GM10266 (cell line): ENCODE results near the gene IFT20.

Source experiments
- DNase-seq: peaks from one replicate; pipeline ENCODE4 v3.0.0; 2012; ENCODE audit errors: extremely low spot score
- TF ChIP-seq, protein P1 (sequence below): IDR thresholded peaks from 2 replicates; pipeline ENCODE4 v1.5.1; 2012; ENCODE audit warnings: mild to moderate bottlenecking, low read depth; ENCODE audit not compliant: control insufficient read depth, insufficient read depth; ENCODE audit errors: missing control alignments

Gene IFT20

DNA sequence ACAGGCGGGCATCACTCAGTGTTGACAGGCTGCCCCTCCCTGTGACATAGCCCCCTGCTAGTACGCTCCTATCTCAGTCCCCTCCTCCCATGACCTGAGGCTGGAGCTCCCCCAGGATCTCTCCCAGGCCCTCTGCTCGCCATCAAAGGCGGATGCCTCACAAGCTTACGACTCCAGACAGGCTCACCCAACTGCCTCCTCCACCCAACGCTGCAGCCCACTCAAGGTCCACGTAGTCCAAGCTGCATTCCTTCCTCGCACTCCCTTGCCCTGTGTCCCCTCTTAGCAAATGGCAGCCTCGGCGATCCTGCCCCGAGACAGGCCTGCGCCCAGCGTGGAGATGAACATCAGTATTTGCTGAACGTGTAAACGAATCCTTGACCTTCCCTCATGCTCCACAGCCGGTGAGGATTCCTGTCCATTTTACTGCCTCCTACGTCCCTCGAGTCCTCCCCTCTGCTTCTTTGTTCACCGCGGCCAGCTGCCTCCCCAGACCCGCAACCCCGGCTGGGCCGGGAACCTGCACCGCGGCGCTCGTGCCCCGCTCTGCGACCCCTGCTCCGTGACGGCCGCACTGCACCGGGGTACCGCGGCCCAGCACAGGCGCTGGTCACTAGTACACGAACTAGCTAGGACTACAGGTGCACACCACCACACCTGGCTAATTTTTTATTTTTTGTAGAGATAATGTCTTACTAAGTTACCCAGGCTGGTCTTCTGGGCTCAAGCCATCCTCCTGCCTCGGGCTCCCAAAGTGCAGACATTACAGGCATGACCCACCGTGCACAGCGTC lies 17.1 kb downstream of the IFT20 start:
- DNase-seq, result no peak
- TF ChIP-seq, protein P1, sequence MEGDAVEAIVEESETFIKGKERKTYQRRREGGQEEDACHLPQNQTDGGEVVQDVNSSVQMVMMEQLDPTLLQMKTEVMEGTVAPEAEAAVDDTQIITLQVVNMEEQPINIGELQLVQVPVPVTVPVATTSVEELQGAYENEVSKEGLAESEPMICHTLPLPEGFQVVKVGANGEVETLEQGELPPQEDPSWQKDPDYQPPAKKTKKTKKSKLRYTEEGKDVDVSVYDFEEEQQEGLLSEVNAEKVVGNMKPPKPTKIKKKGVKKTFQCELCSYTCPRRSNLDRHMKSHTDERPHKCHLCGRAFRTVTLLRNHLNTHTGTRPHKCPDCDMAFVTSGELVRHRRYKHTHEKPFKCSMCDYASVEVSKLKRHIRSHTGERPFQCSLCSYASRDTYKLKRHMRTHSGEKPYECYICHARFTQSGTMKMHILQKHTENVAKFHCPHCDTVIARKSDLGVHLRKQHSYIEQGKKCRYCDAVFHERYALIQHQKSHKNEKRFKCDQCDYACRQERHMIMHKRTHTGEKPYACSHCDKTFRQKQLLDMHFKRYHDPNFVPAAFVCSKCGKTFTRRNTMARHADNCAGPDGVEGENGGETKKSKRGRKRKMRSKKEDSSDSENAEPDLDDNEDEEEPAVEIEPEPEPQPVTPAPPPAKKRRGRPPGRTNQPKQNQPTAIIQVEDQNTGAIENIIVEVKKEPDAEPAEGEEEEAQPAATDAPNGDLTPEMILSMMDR, result no peak

DNA sequence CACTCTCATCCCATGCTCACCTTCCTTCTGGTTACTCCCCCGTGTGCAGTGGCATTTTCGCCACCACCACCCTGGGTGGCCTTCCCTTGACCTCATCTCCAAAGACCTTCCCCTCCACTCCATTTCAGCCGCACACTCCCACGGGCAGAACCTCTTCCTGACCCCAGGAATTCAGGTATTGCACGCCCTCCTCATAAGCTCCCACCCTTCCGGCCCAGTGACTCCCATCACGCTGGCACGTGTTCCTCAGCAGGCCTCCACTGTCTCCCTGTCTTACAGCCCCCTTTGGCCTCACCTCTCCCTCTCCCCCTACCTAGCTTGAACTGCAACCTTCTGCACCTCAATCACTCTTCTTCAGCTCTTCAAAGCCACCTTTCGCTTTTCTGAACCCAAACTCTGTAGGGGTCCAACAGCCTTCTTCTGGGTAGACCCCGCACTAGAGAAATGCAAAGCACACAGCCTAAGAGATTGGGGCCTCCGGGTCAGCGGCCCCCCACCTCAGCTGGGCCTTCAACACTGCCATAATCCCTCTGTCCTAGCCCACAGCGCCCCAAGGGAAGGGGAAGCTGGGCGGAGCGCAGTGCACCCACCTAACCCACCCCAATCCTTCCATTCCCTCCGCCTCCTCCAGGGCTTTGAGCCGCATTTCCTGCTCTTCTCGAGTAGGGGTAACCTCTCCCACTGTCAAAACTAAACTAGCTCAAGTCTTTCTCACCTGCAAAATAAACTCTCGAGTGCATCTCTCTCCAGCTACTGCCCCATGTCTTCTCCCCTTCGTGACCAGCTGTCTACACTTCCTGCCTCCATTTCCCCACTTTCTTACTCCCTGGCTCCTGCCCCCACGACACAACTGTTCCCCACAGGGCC lies 17.9 kb downstream of the IFT20 start:
- TF ChIP-seq, protein P1, result no peak
- DNase-seq, result no peak

DNA sequence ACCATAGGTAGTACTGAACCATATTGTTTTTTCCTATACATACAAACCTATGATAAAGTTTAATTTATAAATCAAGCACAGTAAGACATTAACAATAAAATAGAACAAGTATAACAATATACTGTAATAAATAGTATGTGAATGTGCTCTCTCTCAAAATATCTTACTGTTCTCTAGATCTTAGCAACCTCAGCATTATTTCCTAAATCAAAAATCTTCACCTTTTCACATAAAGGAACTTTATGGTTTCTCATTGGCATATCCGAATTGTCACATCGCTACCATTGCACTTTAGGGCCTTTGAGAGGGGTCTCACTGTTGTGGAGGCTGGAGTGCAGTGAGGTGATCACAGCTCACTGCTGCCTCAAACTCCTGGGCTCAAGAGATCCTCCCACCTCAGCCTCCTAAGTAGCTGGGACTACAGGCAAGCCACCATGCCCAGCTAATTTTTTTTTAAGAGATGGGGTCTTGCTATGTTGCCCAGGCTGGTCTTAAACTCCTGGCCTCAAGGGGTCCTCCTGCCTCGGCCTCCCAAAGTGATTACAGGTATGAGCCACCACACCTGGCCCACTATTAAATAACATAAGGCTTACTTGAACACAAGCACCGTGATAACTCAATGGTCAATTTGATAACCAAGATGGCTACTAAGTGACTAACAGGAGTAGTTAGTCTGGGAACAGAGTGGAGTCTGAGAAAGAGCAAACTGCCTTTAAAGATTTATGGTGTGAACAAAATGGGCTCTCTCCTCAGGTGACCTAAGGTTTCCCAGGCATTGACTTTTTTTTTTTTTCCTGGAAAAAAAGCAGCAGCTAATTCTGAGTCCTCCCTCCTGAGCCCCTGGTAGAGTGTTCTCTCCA lies 19.2 kb downstream of the IFT20 start:
- TF ChIP-seq, protein P1, result no peak
- no peak for DNase-seq

DNA sequence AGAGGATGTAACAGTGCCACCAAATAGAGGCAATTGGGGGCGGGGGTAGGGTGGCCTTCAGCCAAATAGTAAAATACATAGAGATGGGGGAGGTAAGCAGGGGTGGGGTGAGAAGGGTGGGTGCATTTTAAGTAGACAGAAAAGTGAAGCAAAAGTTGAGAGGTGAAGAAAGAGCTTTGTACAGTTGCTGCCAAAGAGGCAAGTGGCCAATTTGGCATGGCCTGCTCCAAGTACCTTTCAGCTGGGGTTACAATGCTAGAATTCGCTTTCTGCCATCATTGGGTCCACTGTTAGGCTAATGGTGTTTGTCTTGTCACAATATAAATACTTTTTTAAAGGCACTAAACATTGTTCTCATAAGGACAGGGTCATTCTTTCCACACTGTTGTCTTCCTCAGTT lies 21.4 kb downstream of the IFT20 start:
- TF ChIP-seq, protein P1, result no peak
- no peak for DNase-seq

DNA sequence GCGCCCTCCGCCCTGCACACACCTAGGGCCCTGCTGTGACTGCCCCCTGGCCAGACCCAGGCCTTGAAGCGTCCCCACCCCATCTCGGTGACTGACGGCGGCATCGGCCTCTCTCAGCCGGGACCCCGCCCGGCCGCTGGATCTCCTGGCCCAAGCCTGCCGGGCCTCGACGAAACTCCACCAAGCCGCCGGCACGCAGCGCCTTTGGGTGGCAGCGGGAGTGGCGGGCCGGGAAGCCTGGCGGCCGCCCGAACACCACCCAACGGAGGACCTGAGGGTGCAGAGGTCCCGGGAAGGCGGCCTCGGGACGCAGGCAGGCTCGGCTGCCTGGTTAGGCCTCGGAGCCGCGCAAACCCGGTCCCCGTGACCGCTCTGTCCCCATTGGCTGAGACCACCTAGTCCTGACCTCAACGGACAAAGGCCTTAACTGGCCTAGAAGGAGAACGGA lies 28.3 kb downstream of the IFT20 start:
- TF ChIP-seq, protein P1, result no peak

DNA sequence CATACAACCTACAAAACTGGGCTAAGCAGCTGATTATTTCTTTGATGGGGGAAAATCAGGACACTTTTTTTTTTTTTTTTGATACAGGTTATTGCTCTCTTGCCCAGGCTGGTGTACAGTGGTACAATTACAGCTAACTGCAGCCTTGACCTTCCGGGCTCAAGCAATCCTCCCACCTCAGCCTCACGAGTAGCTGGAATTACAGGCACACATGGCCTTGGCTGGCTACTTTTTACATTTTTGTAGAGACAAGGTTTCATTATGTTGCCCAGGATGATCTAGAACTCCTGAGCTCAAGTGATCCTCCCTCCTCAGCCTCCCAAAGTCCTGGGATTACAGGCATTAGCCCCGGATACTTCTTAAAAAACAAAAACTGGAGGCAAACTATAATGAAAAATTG lies 36.8 kb downstream of the IFT20 start:
- no peak for DNase-seq
- TF ChIP-seq, protein P1, result no peak

More for the DNA sequence above, 28.3 kb downstream of the IFT20 start:
- DNase-seq, result no peak
